ENCODE measurements around the gene NAV2. TPM values are rescaled to one million over a fixed set of nuclear protein-coding genes. Genes with fewer than 3 reads are reported as not detected.

Gene NAV2
- total RNA-seq, 1 experiment from 2014 or later: 2.1 TPM

GRCh38 chr11:19689281-19690000 is 23.2 kb upstream of the NAV2 start (continued):
- no peak for TF ChIP-seq REST (IDR thresholded peaks at IDR 0.05; ENCODE audit: low read depth)
- TF ChIP-seq, protein P1, sequence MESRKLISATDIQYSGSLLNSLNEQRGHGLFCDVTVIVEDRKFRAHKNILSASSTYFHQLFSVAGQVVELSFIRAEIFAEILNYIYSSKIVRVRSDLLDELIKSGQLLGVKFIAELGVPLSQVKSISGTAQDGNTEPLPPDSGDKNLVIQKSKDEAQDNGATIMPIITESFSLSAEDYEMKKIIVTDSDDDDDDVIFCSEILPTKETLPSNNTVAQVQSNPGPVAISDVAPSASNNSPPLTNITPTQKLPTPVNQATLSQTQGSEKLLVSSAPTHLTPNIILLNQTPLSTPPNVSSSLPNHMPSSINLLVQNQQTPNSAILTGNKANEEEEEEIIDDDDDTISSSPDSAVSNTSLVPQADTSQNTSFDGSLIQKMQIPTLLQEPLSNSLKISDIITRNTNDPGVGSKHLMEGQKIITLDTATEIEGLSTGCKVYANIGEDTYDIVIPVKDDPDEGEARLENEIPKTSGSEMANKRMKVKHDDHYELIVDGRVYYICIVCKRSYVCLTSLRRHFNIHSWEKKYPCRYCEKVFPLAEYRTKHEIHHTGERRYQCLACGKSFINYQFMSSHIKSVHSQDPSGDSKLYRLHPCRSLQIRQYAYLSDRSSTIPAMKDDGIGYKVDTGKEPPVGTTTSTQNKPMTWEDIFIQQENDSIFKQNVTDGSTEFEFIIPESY (IDR thresholded peaks at IDR 0.05; ENCODE audit: extremely low read depth, insufficient replicate concordance, low read length): no peak
- no peak for TF ChIP-seq CEBPB (IDR thresholded peaks at IDR 0.05; ENCODE audit: low read depth)

GRCh38 chr11:19690885-19691284 is 21.8 kb upstream of the NAV2 start:
- H2AFZ ChIP-seq (ENCODE audit: low read depth, low read length, poor library complexity, severe bottlenecking): no peak overlapping the region
- ChIA-PET RAD21 (ENCODE audit: low non-redundant PET in 1 of 2, low total read pairs in 2 of 2, uncharacterized antibody in 2 of 2, unreplicated experiment in 2 of 2) (no interaction called here), CTCF (no interaction called here), POLR2A (no interaction called here)
- H3K79me2 ChIP-seq (ENCODE audit: insufficient read depth, low read length): no peaks in the 10 kb centered on the region
- DNase-seq (ENCODE audit: low read depth, low spot score) (no peak), ATAC-seq (no peak)
- intact Hi-C loops (cut with micrococcal nuclease): no loop called here
- no peak for TF ChIP-seq JUND (IDR thresholded peaks at IDR 0.05)
- H4K20me1 ChIP-seq (ENCODE audit: insufficient read depth): no peaks in the 10 kb centered on the region
- BruUV-seq (replicated peaks): no TSS peak
- H3K4me2 ChIP-seq (ENCODE audit: low read length): no peak overlapping the region
- H3K27ac ChIP-seq (ENCODE audit: low read depth, low read length): no peak overlapping the region
- H3K4me1 ChIP-seq (ENCODE audit: control insufficient read depth in 1 of 2, insufficient read depth in 2 of 2, low read length in 2 of 2): no peaks in the 10 kb centered on the region
- H3K36me3 ChIP-seq (ENCODE audit: control insufficient read depth in 1 of 2, insufficient read depth in 2 of 2, low read length in 2 of 2): no peaks in the 10 kb centered on the region
- H3K9me2 ChIP-seq (ENCODE audit: insufficient read depth): no peaks in the 10 kb centered on the region
- no peaks in the 10 kb centered on the region for H3K9me3 ChIP-seq (ENCODE audit: control insufficient read depth in 1 of 2, insufficient read depth in 1 of 2, low read depth in 1 of 2, low read length in 2 of 2)
- H3K27me3 ChIP-seq (ENCODE audit: insufficient read depth, low read length): no peaks in the 10 kb centered on the region; the same call in 1 of the 2 replicates
- no peak overlapping the region for H3K9ac ChIP-seq (ENCODE audit: low read length)
- no peak overlapping the region for H3K4me3 ChIP-seq (replicated peaks in 1 of 2; ENCODE audit: low read depth in 1 of 2, low read length in 2 of 2)

All from HCT116 (cell line).